Measurements from ENCODE around the gene LRP1B. TPM values are rescaled to one million over a fixed set of nuclear protein-coding genes. Genes with fewer than 3 reads are reported as not detected.

LRP1B gene
- polyA plus RNA-seq, 5 donors: 0.54 to 1.8 (median 0.81) TPM

GRCh38 chr2:141133883-141134282, 996.9 kb downstream of the LRP1B start:
- DNase-seq: no peak

- no peak for DNase-seq
Measured at GRCh38 chr2:141125432-141125831, 1005.4 kb downstream of the LRP1B start.

GRCh38 chr2:141118836-141119235, 1012.0 kb downstream of the LRP1B start:
- DNase-seq: no peak

- no peak for DNase-seq
Measured at GRCh38 chr2:141113301-141113700, 1017.5 kb downstream of the LRP1B start.

- no peak for DNase-seq
Measured at GRCh38 chr2:141109633-141110032, 1021.2 kb downstream of the LRP1B start.

- no peak for DNase-seq
Measured at GRCh38 chr2:141105763-141106162, 1025.1 kb downstream of the LRP1B start.

- no peak for DNase-seq
Measured at GRCh38 chr2:141103216-141103615, 1027.6 kb downstream of the LRP1B start.

GRCh38 chr2:141079231-141079630, 1051.6 kb downstream of the LRP1B start:
- no peak for DNase-seq

GRCh38 chr2:141075753-141076152, 1055.1 kb downstream of the LRP1B start:
- no peak for DNase-seq

GRCh38 chr2:141068053-141068682, 1062.6 kb downstream of the LRP1B start:
- no peak for DNase-seq

- DNase-seq: no peak
Measured at GRCh38 chr2:141065042-141065441, 1065.8 kb downstream of the LRP1B start.

- DNase-seq: no peak
Measured at GRCh38 chr2:141063406-141063805, 1067.4 kb downstream of the LRP1B start.

GRCh38 chr2:141062443-141062842, 1068.4 kb downstream of the LRP1B start:
- DNase-seq: no peak

GRCh38 chr2:141062031-141062430, 1068.8 kb downstream of the LRP1B start:
- no peak for DNase-seq

- no peak for DNase-seq
Measured at GRCh38 chr2:141058556-141058955, 1072.3 kb downstream of the LRP1B start.

- DNase-seq: no peak
Measured at GRCh38 chr2:141055531-141055930, 1075.3 kb downstream of the LRP1B start.

- DNase-seq: no peak
Measured at GRCh38 chr2:141048951-141049350, 1081.9 kb downstream of the LRP1B start.

GRCh38 chr2:141041281-141041680, 1089.5 kb downstream of the LRP1B start:
- no peak for DNase-seq

- DNase-seq: no peak
Measured at GRCh38 chr2:141038341-141038740, 1092.5 kb downstream of the LRP1B start.

- peak in 1 of 2 donors; percentile 2 for DNase-seq
Measured at GRCh38 chr2:141037361-141037760, 1093.5 kb downstream of the LRP1B start.

- no peak for DNase-seq
Measured at GRCh38 chr2:141035846-141036420, 1094.9 kb downstream of the LRP1B start.

- no peak for DNase-seq
Measured at GRCh38 chr2:141029428-141030078, 1101.3 kb downstream of the LRP1B start.

- no peak for DNase-seq
Measured at GRCh38 chr2:141027221-141027620, 1103.6 kb downstream of the LRP1B start.

Measured in right lung (tissue), 5 donors.